Mesendoderm (in vitro differentiated cells): ENCODE data around the gene MEGF6.

Experiments used
- DNase-seq: peaks from one replicate; pipeline ENCODE4 v3.0.0; 2013
- H2AK5ac ChIP-seq: 2 replicates; pipeline ENCODE4 v1.6.1; 2013; ENCODE audit warnings: low read length, inconsistent platforms
- H2BK120ac ChIP-seq: 2 replicates; pipeline ENCODE4 v1.6.1; 2013; ENCODE audit warnings: low read depth, mild to moderate bottlenecking, low read length, moderate library complexity, mixed read lengths
- H2BK15ac ChIP-seq: replicated peaks from 2 replicates; pipeline ENCODE4 v1.6.1; 2013; ENCODE audit warnings: low read depth, mild to moderate bottlenecking, moderate library complexity
- H2BK5ac ChIP-seq: 2 replicates; pipeline ENCODE4 v1.6.1; 2013; ENCODE audit warnings: low read length, inconsistent platforms
- H3K18ac ChIP-seq: 2 replicates; pipeline ENCODE4 v1.6.1; 2013; ENCODE audit warnings: mild to moderate bottlenecking, low read length, mixed read lengths
- H3K23ac ChIP-seq: one replicate; pipeline ENCODE4 v1.6.1; 2013; ENCODE audit warnings: low read length
- H3K27ac ChIP-seq: 2 replicates; pipeline ENCODE4 v1.5.1; 2013; ENCODE audit warnings: low read depth, mild to moderate bottlenecking, inconsistent platforms, low read length, moderate library complexity
- H3K27me3 ChIP-seq: 2 replicates; pipeline ENCODE4 v1.6.1; 2013; ENCODE audit warnings: low read length, control low read depth, mild to moderate bottlenecking, inconsistent platforms; ENCODE audit not compliant: insufficient read depth, poor library complexity
- H3K36me3 ChIP-seq: 2 replicates; pipeline ENCODE4 v1.6.1; 2013; ENCODE audit warnings: low read length, inconsistent platforms; ENCODE audit not compliant: control insufficient read depth, insufficient read depth
- H3K4ac ChIP-seq: one replicate; pipeline ENCODE4 v1.6.1; 2013; ENCODE audit warnings: low read depth, mild to moderate bottlenecking, low read length, moderate library complexity
- H3K4me1 ChIP-seq: 2 replicates; pipeline ENCODE4 v1.6.1; 2013; ENCODE audit warnings: low read depth, low read length, inconsistent platforms; ENCODE audit not compliant: control insufficient read depth
- H3K4me2 ChIP-seq: 2 replicates; pipeline ENCODE4 v1.6.1; 2013; ENCODE audit warnings: low read length
- H3K4me3 ChIP-seq: 2 replicates; pipeline ENCODE4 v1.5.1; 2013; ENCODE audit warnings: mild to moderate bottlenecking, low read length
- H3K56ac ChIP-seq: one replicate; pipeline ENCODE4 v1.6.1; 2013; ENCODE audit warnings: low read length
- H3K79me1 ChIP-seq: 2 replicates; pipeline ENCODE4 v1.6.1; 2013; ENCODE audit warnings: low read length, inconsistent platforms
- H3K79me2 ChIP-seq: 2 replicates; pipeline ENCODE4 v1.6.1; 2013; ENCODE audit warnings: mild to moderate bottlenecking, low read length; ENCODE audit not compliant: control insufficient read depth, insufficient read depth
- H3K9ac ChIP-seq: 2 replicates; pipeline ENCODE4 v1.6.1; 2013; ENCODE audit warnings: low read length, inconsistent platforms
- H4K5ac ChIP-seq: one replicate; pipeline ENCODE4 v1.6.1; 2013; ENCODE audit warnings: low read length
- H4K8ac ChIP-seq: one replicate; pipeline ENCODE4 v1.6.1; 2013; ENCODE audit warnings: low read depth, mild to moderate bottlenecking, control low read depth, low read length, moderate library complexity
- WGBS: extraction: QIAGEN DNeasy Blood & Tissue Kit; methylation state at CpG from one replicate; pipeline ENCODE4 v1.1.7; 2013; ENCODE audit warnings: low lambda C conversion rate, missing lambda C conversion rate; ENCODE audit not compliant: insufficient coverage; ENCODE audit errors: extremely low coverage; 5-methylcytosine and 5-hydroxymethylcytosine counted together

MEGF6 gene

DNA sequence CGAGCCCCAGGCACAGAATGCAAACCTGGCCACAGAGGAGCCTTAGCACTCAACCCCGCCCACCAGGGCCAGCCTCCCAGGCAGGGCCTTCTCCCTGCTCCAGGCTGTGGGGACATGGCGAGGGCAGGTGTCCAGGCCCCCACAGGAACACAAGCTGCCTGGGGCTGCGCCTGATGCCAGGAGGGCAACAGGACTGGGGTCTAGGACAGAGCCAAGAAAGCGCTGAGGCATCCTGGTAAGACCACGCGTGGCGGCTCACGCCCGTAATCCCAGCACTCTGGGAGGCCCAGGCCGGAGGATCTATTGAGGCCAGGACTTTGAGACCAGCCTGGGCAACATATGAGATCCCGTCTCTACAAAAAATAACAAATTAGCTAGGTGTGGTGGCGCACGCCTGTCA is 59.1 kb downstream of the MEGF6 start:
- H2BK15ac ChIP-seq, result no peak overlapping the region
- H4K5ac ChIP-seq, result no peak overlapping the region
- H2AK5ac ChIP-seq, result no peak overlapping the region
- no peak overlapping the region for H3K4ac ChIP-seq
- no peaks in the 10 kb centered on the region for H3K27me3 ChIP-seq
- DNase-seq, result no peak
- H3K56ac ChIP-seq, result no peak overlapping the region
- no peaks in the 10 kb centered on the region for H3K4me1 ChIP-seq
- no peak overlapping the region for H4K8ac ChIP-seq
- no peaks in the 10 kb centered on the region for H3K79me2 ChIP-seq
- no peak overlapping the region for H3K4me3 ChIP-seq
- H3K27ac ChIP-seq, result no peak overlapping the region
- no peak overlapping the region for H3K18ac ChIP-seq
- no peaks in the 10 kb centered on the region for H3K79me1 ChIP-seq
- H3K36me3 ChIP-seq, result no peaks in the 10 kb centered on the region
- no peak overlapping the region for H3K9ac ChIP-seq
- WGBS, result no CpG with 5 or more reads among the region's 14 CpGs
- H2BK5ac ChIP-seq, result no peak overlapping the region
- H3K4me2 ChIP-seq, result no peak overlapping the region
- no peak overlapping the region for H2BK120ac ChIP-seq
- no peak overlapping the region for H3K23ac ChIP-seq

DNA sequence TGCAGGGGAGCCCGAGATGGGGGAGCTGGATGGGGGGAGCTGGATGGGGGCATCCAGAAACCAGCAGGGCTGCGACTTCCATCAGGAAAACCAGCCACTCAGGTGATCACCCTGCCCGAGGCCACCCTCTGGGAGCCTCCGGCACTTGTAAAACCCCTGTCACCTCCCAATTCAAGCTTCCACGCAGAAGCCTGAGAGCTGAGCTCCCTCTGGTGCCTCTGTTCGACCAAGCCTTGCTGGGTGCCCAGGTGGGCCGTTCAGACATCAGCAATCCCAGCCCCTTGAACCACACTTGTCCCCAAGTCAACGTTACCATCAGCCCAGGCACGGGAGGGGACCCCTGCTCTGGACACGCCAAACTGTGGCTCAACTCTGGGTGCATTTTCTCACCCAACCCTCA is 59.6 kb downstream of the MEGF6 start:
- H3K27me3 ChIP-seq, result no peaks in the 10 kb centered on the region
- DNase-seq, result no peak
- no CpG with 5 or more reads among the region's 10 CpGs for WGBS
- H3K79me1 ChIP-seq, result no peaks in the 10 kb centered on the region
- H3K4me2 ChIP-seq, result no peak overlapping the region
- H2BK120ac ChIP-seq, result no peak overlapping the region
- no peaks in the 10 kb centered on the region for H3K36me3 ChIP-seq
- H3K23ac ChIP-seq, result no peak overlapping the region
- no peak overlapping the region for H3K9ac ChIP-seq
- no peak overlapping the region for H2BK15ac ChIP-seq
- no peak overlapping the region for H3K4me3 ChIP-seq
- H3K18ac ChIP-seq, result no peak overlapping the region
- no peak overlapping the region for H2AK5ac ChIP-seq
- H3K56ac ChIP-seq, result no peak overlapping the region
- H3K27ac ChIP-seq, result no peak overlapping the region
- no peaks in the 10 kb centered on the region for H3K4me1 ChIP-seq
- no peak overlapping the region for H4K5ac ChIP-seq
- H4K8ac ChIP-seq, result no peak overlapping the region
- H3K4ac ChIP-seq, result no peak overlapping the region
- H2BK5ac ChIP-seq, result no peak overlapping the region
- H3K79me2 ChIP-seq, result no peaks in the 10 kb centered on the region

DNA sequence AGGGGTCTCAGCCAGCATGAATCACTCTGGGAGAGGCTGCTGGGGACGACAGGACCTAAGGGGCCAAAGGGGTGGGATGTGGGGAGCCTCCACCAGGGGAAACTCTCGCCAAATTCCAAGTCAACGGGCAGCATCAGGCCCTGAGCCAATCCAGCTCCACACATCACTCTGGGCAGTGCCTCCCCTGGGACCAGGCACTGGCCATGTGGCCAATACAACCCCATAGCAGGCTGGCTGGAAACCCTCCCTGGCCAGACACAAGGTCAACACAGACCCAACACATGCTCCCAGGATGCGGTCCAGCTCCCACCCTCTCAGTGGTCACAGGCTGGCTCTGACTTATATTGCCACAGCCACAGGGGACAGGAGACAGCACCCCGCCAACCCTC is 60.0 kb downstream of the MEGF6 start:
- Histone ChIP-seq H3K4me1 (no peaks in the 10 kb centered on the region), H3K4me3 (no peak overlapping the region), H3K18ac (no peak overlapping the region), H3K27ac (no peak overlapping the region), H3K4me2 (no peak overlapping the region), H3K79me1 (no peaks in the 10 kb centered on the region), H3K56ac (no peak overlapping the region), H3K9ac (no peak overlapping the region), H2BK5ac (no peak overlapping the region), H3K23ac (no peak overlapping the region), H3K27me3 (no peaks in the 10 kb centered on the region), H2AK5ac (no peak overlapping the region), H3K79me2 (no peaks in the 10 kb centered on the region), H4K5ac (no peak overlapping the region), H2BK15ac (no peak overlapping the region), H2BK120ac (no peak overlapping the region), H3K36me3 (no peaks in the 10 kb centered on the region), H3K4ac (no peak overlapping the region), H4K8ac (no peak overlapping the region)
- no CpG with 5 or more reads among the region's 5 CpGs for WGBS
- no peak for DNase-seq

DNA sequence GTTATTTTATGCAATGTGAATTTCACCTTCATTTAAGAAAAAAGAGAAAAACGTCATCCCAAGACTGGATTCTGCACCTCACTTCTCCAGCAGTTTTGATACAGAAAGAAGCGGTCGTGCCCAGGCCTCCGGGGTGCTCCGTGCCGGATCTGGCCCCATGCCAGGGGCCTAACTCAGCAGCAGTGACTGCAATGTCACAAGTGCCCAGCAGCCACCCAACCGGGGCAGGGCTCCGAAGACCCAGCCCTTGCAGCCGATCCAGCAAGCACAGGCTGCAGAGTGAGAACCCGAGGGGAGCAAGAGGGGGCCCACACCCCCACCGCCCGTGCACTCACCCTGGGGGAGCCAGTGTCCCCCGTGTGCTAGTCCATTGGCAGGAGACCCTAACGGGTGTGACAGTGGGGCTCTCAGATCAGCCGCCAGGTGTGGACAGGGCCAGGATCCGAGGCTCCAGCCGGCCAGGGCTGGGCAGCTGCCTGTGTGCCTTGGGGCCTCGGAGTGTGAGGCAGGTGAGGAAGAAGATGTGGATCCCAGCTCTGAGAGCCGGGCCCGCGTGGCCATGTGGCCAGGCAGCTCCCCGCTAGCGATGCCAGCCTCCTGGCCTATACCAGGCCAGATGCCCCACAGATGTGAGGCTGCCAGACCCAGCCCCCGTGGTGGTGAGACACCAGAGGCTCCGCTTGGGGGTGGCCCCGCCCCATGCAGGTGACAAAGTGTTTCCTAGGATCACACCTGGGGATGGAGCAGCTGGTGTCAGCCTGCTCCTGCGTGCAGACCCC is 60.6 kb downstream of the MEGF6 start:
- no peaks in the 10 kb centered on the region for H3K36me3 ChIP-seq
- no peaks in the 10 kb centered on the region for H3K4me1 ChIP-seq
- WGBS, result no CpG with 5 or more reads among the region's 27 CpGs
- no peaks in the 10 kb centered on the region for H3K79me2 ChIP-seq
- H2BK5ac ChIP-seq, result no peak overlapping the region
- H3K4ac ChIP-seq, result no peak overlapping the region
- no peaks in the 10 kb centered on the region for H3K27me3 ChIP-seq
- H3K9ac ChIP-seq, result no peak overlapping the region
- H3K79me1 ChIP-seq, result no peaks in the 10 kb centered on the region
- H4K8ac ChIP-seq, result no peak overlapping the region
- no peak overlapping the region for H3K23ac ChIP-seq
- H3K18ac ChIP-seq, result no peak overlapping the region
- H3K4me2 ChIP-seq, result no peak overlapping the region
- H2AK5ac ChIP-seq, result no peak overlapping the region
- H3K4me3 ChIP-seq, result no peak overlapping the region
- H4K5ac ChIP-seq, result no peak overlapping the region
- H2BK15ac ChIP-seq, result no peak overlapping the region
- no peak for DNase-seq
- H3K56ac ChIP-seq, result no peak overlapping the region
- H3K27ac ChIP-seq, result no peak overlapping the region
- no peak overlapping the region for H2BK120ac ChIP-seq

- H3K4me3 ChIP-seq, result no peak overlapping the region
- no peak overlapping the region for H3K4ac ChIP-seq
- no peak overlapping the region for H2BK5ac ChIP-seq
- H3K4me1 ChIP-seq, result no peaks in the 10 kb centered on the region
- H4K5ac ChIP-seq, result no peak overlapping the region
- H3K18ac ChIP-seq, result no peak overlapping the region
- no peaks in the 10 kb centered on the region for H3K79me1 ChIP-seq
- no peak overlapping the region for H2AK5ac ChIP-seq
- no peak overlapping the region for H3K23ac ChIP-seq
- no CpG with 5 or more reads among the region's 15 CpGs for WGBS
- no peak for DNase-seq
- H3K9ac ChIP-seq, result no peak overlapping the region
- no peak overlapping the region for H2BK120ac ChIP-seq
- no peak overlapping the region for H2BK15ac ChIP-seq
- H3K56ac ChIP-seq, result no peak overlapping the region
- no peaks in the 10 kb centered on the region for H3K79me2 ChIP-seq
- H4K8ac ChIP-seq, result no peak overlapping the region
- H3K36me3 ChIP-seq, result no peaks in the 10 kb centered on the region
- no peak overlapping the region for H3K27ac ChIP-seq
- H3K4me2 ChIP-seq, result no peak overlapping the region
- H3K27me3 ChIP-seq, result no peaks in the 10 kb centered on the region
Observed at GRCh38 chr1:3548895-3549294, 62.4 kb downstream of the MEGF6 start.
